Hepatocyte (in vitro differentiated cells): ENCODE data around the gene CGB3. TPM values are rescaled to one million over a fixed set of nuclear protein-coding genes. Genes with fewer than 3 reads are reported as not detected.

ENCODE experiments used
- DNase-seq: peaks from one replicate; pipeline ENCODE4 v3.0.0-alpha.2; 2016; ENCODE audit warnings: low spot score
- H2AFZ ChIP-seq: fragments of 200-600 bp; sonication (generic); 2 replicates; pipeline ENCODE4 v1.6.0; 2016; ENCODE audit warnings: antibody characterized with exemption, mild to moderate bottlenecking
- H3K27ac ChIP-seq: fragments of 200-600 bp; sonication (generic); 2 replicates; pipeline ENCODE4 v1.5.1; 2016; ENCODE audit warnings: mild to moderate bottlenecking
- H3K27me3 ChIP-seq: fragments of 200-600 bp; sonication (generic); 2 replicates; pipeline ENCODE4 v1.6.1; 2016
- H3K36me3 ChIP-seq: fragments of 200-600 bp; sonication (generic); replicated peaks from 2 replicates; pipeline ENCODE4 v1.5.1; 2016; ENCODE audit warnings: low read depth; ENCODE audit not compliant: insufficient read depth
- H3K4me1 ChIP-seq: fragments of 200-600 bp; sonication (generic); 2 replicates; pipeline ENCODE4 v1.5.1; 2016; ENCODE audit warnings: mild to moderate bottlenecking, moderate library complexity; ENCODE audit not compliant: insufficient read depth
- H3K4me2 ChIP-seq: fragments of 200-600 bp; sonication (generic); 2 replicates; pipeline ENCODE4 v1.6.0; 2016
- H3K4me3 ChIP-seq: fragments of 200-600 bp; sonication (generic); 2 replicates; pipeline ENCODE4 v1.5.1; 2016; ENCODE audit warnings: mild to moderate bottlenecking
- H3K79me2 ChIP-seq: fragments of 200-600 bp; sonication (generic); 2 replicates; pipeline ENCODE4 v1.6.0; 2017; ENCODE audit warnings: mild to moderate bottlenecking
- H3K9me2 ChIP-seq: fragments of 200-600 bp; sonication (generic); replicated peaks from 2 replicates; pipeline ENCODE4 v1.6.0; 2017; ENCODE audit warnings: mild to moderate bottlenecking; ENCODE audit not compliant: insufficient read depth
- H3K9me3 ChIP-seq: fragments of 200-600 bp; sonication (generic); 2 replicates; pipeline ENCODE4 v1.5.1; 2016; ENCODE audit warnings: low read depth, mild to moderate bottlenecking
- H4K20me1 ChIP-seq: fragments of 200-600 bp; sonication (generic); 2 replicates; pipeline ENCODE4 v1.6.0; 2016; ENCODE audit warnings: mild to moderate bottlenecking; ENCODE audit not compliant: insufficient read depth, poor library complexity, severe bottlenecking
- EZH2 ChIP-seq: fragments of 200-600 bp; sonication (generic); IDR thresholded peaks from 2 replicates; pipeline ENCODE4 v1.6.1; 2016; ENCODE audit warnings: antibody characterized with exemption, mild to moderate bottlenecking, borderline replicate concordance
- EZH2phosphoT487 ChIP-seq: fragments of 200-600 bp; sonication (generic); IDR thresholded peaks from one replicate; pipeline ENCODE4 v1.6.1; 2018; ENCODE audit warnings: antibody characterized with exemption, mild to moderate bottlenecking, low read depth, moderate library complexity; ENCODE audit not compliant: unreplicated experiment, severe bottlenecking
- WGBS: methylation state at CpG from one replicate; pipeline ENCODE4 v1.1.6; 2016; ENCODE audit warnings: low lambda C conversion rate; ENCODE audit errors: missing lambda C conversion rate; 5-methylcytosine and 5-hydroxymethylcytosine counted together
- polyA plus RNA-seq: library from polyadenylated mRNA; unstranded; fragments of >200 nt; fragmentation: Nextera tagmentation; extraction: Ambion mirVana; gene quantifications from 2 replicates; pipeline ENCODE4 v1.2.1, GENCODE V29; 2016
- total RNA-seq: library from RNA; depleted of rRNA; stranded (reverse); fragments of >200 nt; gene quantifications from 2 replicates; pipeline ENCODE4 v1.2.3, GENCODE V29; 2014
- TF ChIP-seq, protein P1 (sequence below): fragments of 200-600 bp; sonication (generic); IDR thresholded peaks from 2 replicates; pipeline ENCODE4 v1.5.1; 2016; ENCODE audit warnings: antibody characterized with exemption, mild to moderate bottlenecking; ENCODE audit not compliant: poor library complexity

The CGB3 gene
- total and polyA plus RNA-seq, 2 experiments from 2014 or later, result 1.1 TPM; not detected in 1

DNA sequence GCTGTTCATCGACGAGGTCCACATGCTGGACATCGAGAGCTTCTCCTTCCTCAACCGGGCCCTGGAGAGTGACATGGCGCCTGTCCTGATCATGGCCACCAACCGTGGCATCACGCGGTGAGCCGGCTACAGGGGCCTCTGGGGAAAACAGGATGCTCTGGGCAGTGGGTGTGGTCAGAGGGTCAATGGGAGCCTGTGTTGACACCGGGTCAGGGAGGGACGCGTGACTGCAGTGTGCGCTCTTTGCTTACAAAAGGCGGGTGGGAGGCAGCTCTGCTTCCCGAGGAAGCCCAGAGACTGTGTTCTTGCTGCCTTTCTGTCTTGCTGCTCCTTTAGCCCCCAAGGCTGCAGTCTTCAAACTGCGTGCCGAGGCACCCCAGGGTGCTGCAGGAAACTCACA is 12.9 kb downstream of the CGB3 start:
- Histone ChIP-seq H3K4me3 (no peak overlapping the region), H3K4me1 (no peaks in the 10 kb centered on the region), H3K36me3 (no peaks in the 10 kb centered on the region), H3K79me2 (no peaks in the 10 kb centered on the region), H3K9me2 (no peaks in the 10 kb centered on the region), H3K27ac (no peak overlapping the region), H4K20me1 (no peaks in the 10 kb centered on the region), H3K27me3 (no peaks in the 10 kb centered on the region), H3K9me3 (no peaks in the 10 kb centered on the region), H3K4me2 (no peak overlapping the region), H2AFZ (no peak overlapping the region)
- no peak for DNase-seq
- 95% methylated on average over 14 of the region's 17 CpGs for WGBS
- TF ChIP-seq EZH2phosphoT487 (no peak), EZH2 (no peak)
- TF ChIP-seq, protein P1, sequence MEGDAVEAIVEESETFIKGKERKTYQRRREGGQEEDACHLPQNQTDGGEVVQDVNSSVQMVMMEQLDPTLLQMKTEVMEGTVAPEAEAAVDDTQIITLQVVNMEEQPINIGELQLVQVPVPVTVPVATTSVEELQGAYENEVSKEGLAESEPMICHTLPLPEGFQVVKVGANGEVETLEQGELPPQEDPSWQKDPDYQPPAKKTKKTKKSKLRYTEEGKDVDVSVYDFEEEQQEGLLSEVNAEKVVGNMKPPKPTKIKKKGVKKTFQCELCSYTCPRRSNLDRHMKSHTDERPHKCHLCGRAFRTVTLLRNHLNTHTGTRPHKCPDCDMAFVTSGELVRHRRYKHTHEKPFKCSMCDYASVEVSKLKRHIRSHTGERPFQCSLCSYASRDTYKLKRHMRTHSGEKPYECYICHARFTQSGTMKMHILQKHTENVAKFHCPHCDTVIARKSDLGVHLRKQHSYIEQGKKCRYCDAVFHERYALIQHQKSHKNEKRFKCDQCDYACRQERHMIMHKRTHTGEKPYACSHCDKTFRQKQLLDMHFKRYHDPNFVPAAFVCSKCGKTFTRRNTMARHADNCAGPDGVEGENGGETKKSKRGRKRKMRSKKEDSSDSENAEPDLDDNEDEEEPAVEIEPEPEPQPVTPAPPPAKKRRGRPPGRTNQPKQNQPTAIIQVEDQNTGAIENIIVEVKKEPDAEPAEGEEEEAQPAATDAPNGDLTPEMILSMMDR, result no peak

DNA sequence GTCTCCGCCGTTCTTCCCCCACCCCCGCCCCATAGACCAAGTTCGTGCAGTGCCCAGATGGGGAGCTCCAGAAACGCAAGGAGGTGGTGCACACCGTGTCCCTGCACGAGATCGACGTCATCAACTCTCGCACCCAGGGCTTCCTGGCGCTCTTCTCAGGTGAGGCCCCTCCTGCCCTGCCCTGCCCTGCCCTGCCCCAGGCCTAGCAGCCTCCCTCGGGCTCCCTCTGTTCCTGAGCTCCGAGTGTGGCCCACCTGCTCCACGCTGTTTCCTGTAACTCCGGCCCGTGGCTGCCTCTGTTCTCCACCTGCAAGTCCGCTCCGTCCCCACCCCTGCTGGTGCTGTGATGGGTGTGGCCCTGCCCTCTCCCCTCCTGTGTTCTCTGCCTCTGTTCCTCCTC is 13.7 kb downstream of the CGB3 start:
- DNase-seq, result no peak
- no peaks in the 10 kb centered on the region for H3K79me2 ChIP-seq
- no peaks in the 10 kb centered on the region for H3K9me2 ChIP-seq
- H3K9me3 ChIP-seq, result no peaks in the 10 kb centered on the region
- H3K4me1 ChIP-seq, result no peaks in the 10 kb centered on the region
- no peak overlapping the region for H2AFZ ChIP-seq
- 94% methylated on average over 17 of the region's 18 CpGs for WGBS
- no peak overlapping the region for H3K27ac ChIP-seq
- no peaks in the 10 kb centered on the region for H3K36me3 ChIP-seq
- H3K4me2 ChIP-seq, result no peak overlapping the region
- H4K20me1 ChIP-seq, result no peaks in the 10 kb centered on the region
- no peak overlapping the region for H3K4me3 ChIP-seq
- no peaks in the 10 kb centered on the region for H3K27me3 ChIP-seq
- TF ChIP-seq EZH2 (no peak), EZH2phosphoT487 (no peak)
- TF ChIP-seq, protein P1, result no peak

- no peak overlapping the region for H3K4me2 ChIP-seq
- TF ChIP-seq, protein P1, result no peak
- TF ChIP-seq EZH2phosphoT487 (no peak), EZH2 (no peak)
- no peaks in the 10 kb centered on the region for H4K20me1 ChIP-seq
- H3K9me2 ChIP-seq, result no peaks in the 10 kb centered on the region
- no peak for DNase-seq
- H3K36me3 ChIP-seq, result no peaks in the 10 kb centered on the region
- H3K9me3 ChIP-seq, result no peaks in the 10 kb centered on the region
- no peaks in the 10 kb centered on the region for H3K4me1 ChIP-seq
- over 99% methylated on average over 13 of the region's 18 CpGs for WGBS
- no peak overlapping the region for H2AFZ ChIP-seq
- H3K27ac ChIP-seq, result no peak overlapping the region
- no peaks in the 10 kb centered on the region for H3K79me2 ChIP-seq
- no peak overlapping the region for H3K4me3 ChIP-seq
- H3K27me3 ChIP-seq, result no peaks in the 10 kb centered on the region
Measured at GRCh38 chr19:49009828-49010227, 14.3 kb downstream of the CGB3 start.

DNA sequence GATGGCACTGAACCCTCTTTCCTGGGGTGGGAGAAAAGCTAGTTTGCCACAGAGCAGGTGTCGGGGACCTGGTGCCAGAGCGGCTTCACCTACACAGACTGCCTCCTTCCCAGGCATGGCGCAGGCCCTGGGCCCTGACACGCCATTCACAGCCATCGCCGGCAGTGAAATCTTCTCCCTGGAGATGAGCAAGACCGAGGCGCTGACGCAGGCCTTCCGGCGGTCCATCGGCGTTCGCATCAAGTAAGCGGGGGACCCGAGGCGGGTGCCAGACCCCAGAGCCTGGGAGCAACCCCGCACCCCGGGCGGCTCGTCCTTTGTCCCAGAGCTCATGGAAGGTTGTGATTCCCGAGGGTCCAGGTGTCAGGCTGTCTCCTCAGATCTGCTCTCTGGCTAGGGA is 17.2 kb downstream of the CGB3 start:
- Histone ChIP-seq H4K20me1 (no peaks in the 10 kb centered on the region), H3K36me3 (no peaks in the 10 kb centered on the region)
- WGBS, result 98% methylated on average over 22 of the region's 22 CpGs

More for the DNA sequence above, 17.2 kb downstream of the CGB3 start:
- Histone ChIP-seq H3K9me3 (no peaks in the 10 kb centered on the region), H3K27me3 (no peaks in the 10 kb centered on the region), H3K4me2 (no peak overlapping the region), H3K79me2 (no peaks in the 10 kb centered on the region), H3K9me2 (no peaks in the 10 kb centered on the region), H3K27ac (no peak overlapping the region), H3K4me3 (no peak overlapping the region), H2AFZ (no peak overlapping the region), H3K4me1 (no peaks in the 10 kb centered on the region)
- TF ChIP-seq, protein P1, result no peak
- no peak for TF ChIP-seq EZH2
- no peak for TF ChIP-seq EZH2phosphoT487
- DNase-seq, result no peak
